NCI-H524 treated with DMSO at 0.1 percent for 48 hours (cell line): Measurements from ENCODE around the gene ELL2.
"Not testable (repeated sequence)": the region's sequence is repeated elsewhere in the genome, so short reads cannot be mapped to it uniquely, and the experiment has no call there.

Experiments used
- DNase-seq: peaks from one replicate; lab custom pipeline; 2025; lab: John Stamatoyannopoulos, UW

The ELL2 gene

GRCh38 chr5:95837492-95837891 lies 124.2 kb downstream of the ELL2 start:
- DNase-seq, result no peak

GRCh38 chr5:95836971-95837370 lies 124.7 kb downstream of the ELL2 start:
- not testable (repeated sequence) for DNase-seq

- no peak for DNase-seq
Observed at GRCh38 chr5:95836544-95836943, 125.1 kb downstream of the ELL2 start.

GRCh38 chr5:95835682-95836385 lies 125.8 kb downstream of the ELL2 start:
- no peak for DNase-seq
